Measurements from ENCODE around the gene ECI1.

Gene ECI1

GRCh38 chr16:2251296-2252111, at the start of gene ECI1:
TSS of gene ECI1 (minus strand) at chr16:2251587. CDS start at chr16:2251566, 21 bp downstream.
- peak; percentile 68 for DNase-seq

GRCh38 chr16:2299915-2300192, 48.5 kb upstream of the ECI1 start:
- DNase-seq, result no peak

- DNase-seq, result no peak
Observed at GRCh38 chr16:2299121-2299914, 47.9 kb upstream of the ECI1 start.

GRCh38 chr16:2298621-2299020, 47.2 kb upstream of the ECI1 start:
- DNase-seq, result no peak

GRCh38 chr16:2297506-2297860, 46.1 kb upstream of the ECI1 start:
- no peak for DNase-seq

GRCh38 chr16:2296661-2297505, 45.5 kb upstream of the ECI1 start:
- DNase-seq, result no peak

GRCh38 chr16:2295056-2295798, 43.8 kb upstream of the ECI1 start:
- no peak for DNase-seq

GRCh38 chr16:2292221-2292620, 40.8 kb upstream of the ECI1 start:
- DNase-seq, result no peak

- DNase-seq, result no peak
Observed at GRCh38 chr16:2289282-2289681, 37.9 kb upstream of the ECI1 start.

GRCh38 chr16:2288726-2289125, 37.3 kb upstream of the ECI1 start:
- no peak for DNase-seq

- no peak for DNase-seq
Observed at GRCh38 chr16:2287916-2288547, 36.6 kb upstream of the ECI1 start.

GRCh38 chr16:2286550-2286949, 35.2 kb upstream of the ECI1 start:
- DNase-seq, result no peak

- no peak for DNase-seq
Observed at GRCh38 chr16:2285731-2286191, 34.4 kb upstream of the ECI1 start.

- no peak for DNase-seq
Observed at GRCh38 chr16:2284797-2285576, 33.6 kb upstream of the ECI1 start.

- DNase-seq, result no peak
Observed at GRCh38 chr16:2284001-2284770, 32.8 kb upstream of the ECI1 start.

GRCh38 chr16:2282866-2283555, 31.6 kb upstream of the ECI1 start:
- DNase-seq, result no peak

GRCh38 chr16:2282262-2282661, 30.9 kb upstream of the ECI1 start:
- no peak for DNase-seq

GRCh38 chr16:2280981-2281542, 29.7 kb upstream of the ECI1 start:
- no peak for DNase-seq

- DNase-seq, result no peak
Observed at GRCh38 chr16:2280461-2280860, 29.1 kb upstream of the ECI1 start.
